ENCODE data around the gene YRDC.

- TF ChIP-seq CTCF (optimal IDR thresholded peaks at IDR 0.05 in 1 of 3, IDR thresholded peaks at IDR 0.05 in 1 of 3, conservative IDR thresholded peaks at IDR 0.05 in 1 of 3; ENCODE audit: extremely low read depth in 1 of 3, insufficient read depth in 2 of 3, low read length in 3 of 3) (no peak), EZH2 (IDR thresholded peaks at IDR 0.05; ENCODE audit: low read length) (no peak)
Measured at GRCh38 chr1:37849480-37849879, 41.5 kb upstream of the YRDC start.

Data from keratinocyte (primary cell).